Sciatic nerve (tissue), 2 donors: ENCODE data around the gene EQTN. TPM values are rescaled to one million over a fixed set of nuclear protein-coding genes. Genes with fewer than 3 reads are reported as not detected.
"Not testable (repeated sequence)": the region's sequence is repeated elsewhere in the genome, so short reads cannot be mapped to it uniquely, and the experiment has no call there.

Experiments
- ATAC-seq: fragments of 200-7000 bp; cut with Tn5 transposase; one replicate; pipeline ENCODE4 v1.9.1; 2020; ENCODE audit warnings: mild to moderate bottlenecking, moderate library complexity
- DNase-seq: peaks from one replicate; pipeline ENCODE4 v3.0.0-alpha.2; 2020; ENCODE audit warnings: low spot score
- intact Hi-C: fragments of 100-400 bp; cut with DNase I; formaldehyde crosslinking; loops from one replicate; pipeline ENCODE4 v1.14.2; 2022
- total RNA-seq: library from RNA; stranded (reverse); fragmentation: NEBNext Ultra II Directional; extraction: Animal tissue kit (Norgen Biotek cat#: 25700); gene quantifications from one replicate; pipeline ENCODE4 v1.2.1, GENCODE V29; 2021
- donor health status: DM: no; HTN: no; CAD: no.
- donor health status: DM: no; HTN: no; CAD: no.

The EQTN gene
- total RNA-seq, 1 donor from 2014 or later, result 0.49 TPM

DNA sequence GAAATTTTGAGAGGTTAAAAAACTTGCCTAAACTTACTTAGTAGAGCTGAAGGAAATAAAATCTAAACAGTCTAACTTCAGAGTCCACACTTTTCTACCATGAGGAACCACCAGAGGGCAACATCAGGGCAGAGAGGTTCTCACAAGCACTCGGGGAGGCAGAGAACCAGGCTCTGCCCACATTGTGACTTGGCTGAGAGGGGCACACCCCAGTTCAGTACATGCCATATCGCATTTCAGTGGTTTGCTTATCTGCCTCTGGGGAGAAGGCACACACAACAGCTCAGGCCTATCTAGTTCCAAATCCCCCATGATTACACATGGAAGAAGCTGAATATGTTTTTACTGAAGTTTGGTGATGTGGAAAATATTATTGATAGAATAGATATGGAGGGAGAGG is 49.2 kb downstream of the EQTN start:
- intact Hi-C loops, result no loop called here
- DNase-seq (no peak), ATAC-seq (no peak)

DNA sequence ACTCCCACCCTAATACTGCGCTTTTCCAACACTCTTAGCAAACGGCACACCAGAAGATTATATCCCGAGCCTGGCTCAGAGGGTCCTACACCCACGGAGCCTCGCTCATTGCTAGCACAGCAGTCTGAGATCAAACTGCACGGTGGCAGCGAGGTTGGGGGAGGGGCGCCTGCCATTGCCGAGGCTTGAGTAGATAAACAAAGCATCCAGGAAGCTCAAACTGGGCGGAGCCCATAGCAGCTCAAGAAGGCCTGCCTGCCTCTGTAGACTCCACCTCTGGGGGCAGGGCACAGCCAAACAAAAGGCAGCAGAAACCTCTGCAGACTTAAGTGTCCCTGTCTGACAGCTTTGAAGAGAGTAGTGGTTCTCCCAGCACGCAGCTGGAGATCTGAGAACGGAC is 57.3 kb downstream of the EQTN start:
- DNase-seq, intact Hi-C loops, ATAC-seq: not testable (repeated sequence)

Other genes starting within 250 kb of the EQTN start
- 20.5 TPM for gene TEK, start 187.9 kb downstream of the EQTN start, total RNA-seq
- gene IFNK, start 227.1 kb upstream of the EQTN start, total RNA-seq, result not detected
- gene MOB3B, start 232.7 kb upstream of the EQTN start, total RNA-seq, result 14.9 TPM